SK-N-SH (cell line): Measurements from ENCODE around the gene RBM42. TPM values are rescaled to one million over a fixed set of nuclear protein-coding genes. Genes with fewer than 3 reads are reported as not detected.

Source experiments
- CTCF ChIA-PET: fragments of 300-600, 350-600 bp; formaldehyde crosslinking; extraction: SDS; loops from one replicate; lab custom pipeline; 2021; lab: Yijun Ruan, JAX
- POLR2A ChIA-PET: fragments of 350-600 bp; sonication (Branson Sonifier 250); formaldehyde crosslinking; extraction: SDS; loops from one replicate; lab custom pipeline; 2020; ENCODE audit warnings: antibody characterized with exemption, inconsistent platforms; lab: Yijun Ruan, JAX
- DNase-seq: peaks from one replicate; pipeline ENCODE4 v3.0.0; 2012
- H2AFZ ChIP-seq: fragments of 200-600 bp; sonication (generic); 2 replicates; pipeline ENCODE4 v1.8.1; 2016; ENCODE audit warnings: antibody characterized with exemption, mild to moderate bottlenecking, low read depth
- H3F3A ChIP-seq: fragments of 200-600 bp; sonication (generic); replicated peaks from 2 replicates; pipeline ENCODE3; 2016; ENCODE audit warnings: antibody characterized with exemption, mild to moderate bottlenecking; ENCODE audit not compliant: insufficient read depth
- H3K27ac ChIP-seq, 2 experiments: fragments of 200-500 bp in 1 of 2; fragments of 200-600 bp in 1 of 2; sonication (Bioruptor generic) in 1 of 2; sonication (generic), shearing (Covaris generic) in 1 of 2; 2 replicates each; pipeline versions ENCODE4 v1.5.1 to v1.6.1; 2014 to 2016; ENCODE audit warnings: low read depth in 2 of 2, inconsistent platforms in 1 of 2, low read length in 1 of 2, mild to moderate bottlenecking in 1 of 2, mixed read lengths in 1 of 2
- H3K27me3 ChIP-seq: fragments of 200-600 bp; sonication (generic), shearing (Covaris generic); 2 replicates; pipeline ENCODE4 v1.6.1; 2016; ENCODE audit warnings: mixed run types; ENCODE audit not compliant: insufficient read depth
- H3K36me3 ChIP-seq, 2 experiments: fragments of 200-500 bp in 1 of 2; fragments of 200-600 bp in 1 of 2; sonication (Bioruptor generic) in 1 of 2; sonication (generic) in 1 of 2; replicated peaks in 1 of 2; 2 replicates each; pipeline versions ENCODE3 to v1.5.1; 2014 to 2016; ENCODE audit warnings: low read length in 1 of 2, mild to moderate bottlenecking in 1 of 2; ENCODE audit not compliant: insufficient read depth in 2 of 2, control insufficient read depth in 1 of 2
- H3K4me1 ChIP-seq, 2 experiments: fragments of 200-500 bp in 1 of 2; fragments of 200-600 bp in 1 of 2; sonication (Bioruptor generic) in 1 of 2; sonication (generic), shearing (Covaris generic) in 1 of 2; 2 replicates each; pipeline versions ENCODE4 v1.5.1 to v1.6.1; 2014 to 2016; ENCODE audit warnings: low read depth in 1 of 2, low read length in 1 of 2, mixed run types in 1 of 2; ENCODE audit not compliant: insufficient read depth in 2 of 2, control insufficient read depth in 1 of 2
- H3K4me2 ChIP-seq: fragments of 200-600 bp; sonication (generic), shearing (Covaris generic); 2 replicates; pipeline ENCODE4 v1.6.1; 2017; ENCODE audit warnings: mixed run types
- H3K4me3 ChIP-seq, 2 experiments: fragments of 200-500 bp in 1 of 2; fragments of 200-600 bp in 1 of 2; sonication (Bioruptor generic) in 1 of 2; sonication (generic), shearing (Covaris generic) in 1 of 2; 2 replicates each; pipeline versions ENCODE4 v1.5.1 to v1.8.1; 2014 to 2016; ENCODE audit warnings: low read depth in 2 of 2, inconsistent platforms in 1 of 2, low read length in 1 of 2, mild to moderate bottlenecking in 1 of 2, mixed read lengths in 1 of 2, moderate library complexity in 1 of 2
- H3K79me2 ChIP-seq: fragments of 200-600 bp; sonication (generic); 2 replicates; pipeline ENCODE4 v1.8.1; 2017; ENCODE audit warnings: mild to moderate bottlenecking; ENCODE audit not compliant: insufficient read depth
- H3K9ac ChIP-seq: fragments of 200-600 bp; sonication (generic); 2 replicates; pipeline ENCODE4 v1.6.1; 2017; ENCODE audit warnings: mixed run types
- H3K9me2 ChIP-seq: fragments of 200-600 bp; sonication (generic); 2 replicates; pipeline ENCODE4 v1.6.1; 2017; ENCODE audit warnings: mixed run types
- H3K9me3 ChIP-seq: fragments of 200-600 bp; sonication (generic); 2 replicates; pipeline ENCODE4 v1.6.1; 2017; ENCODE audit warnings: mixed run types, mild to moderate bottlenecking, moderate library complexity
- H4K20me1 ChIP-seq: fragments of 200-600 bp; sonication (generic); 2 replicates; pipeline ENCODE4 v1.6.1; 2017; ENCODE audit warnings: mild to moderate bottlenecking, mixed run types; ENCODE audit not compliant: insufficient read depth
- CHD2 ChIP-seq: fragments of 150-350 bp; IDR thresholded peaks from 2 replicates; pipeline ENCODE4 v1.6.1; 2018; ENCODE audit warnings: low read length; ENCODE audit not compliant: partially characterized antibody
- ELF1 ChIP-seq: IDR thresholded peaks from 2 replicates; pipeline ENCODE4 v1.4.0; 2012
- IRF3 ChIP-seq: fragments of 150-350 bp; IDR thresholded peaks from 2 replicates; pipeline ENCODE4 v1.6.1; 2016; ENCODE audit warnings: mild to moderate bottlenecking, low read depth, low read length
- MXI1 ChIP-seq: IDR thresholded peaks from 2 replicates; pipeline ENCODE4 v1.6.1; 2012; ENCODE audit warnings: mild to moderate bottlenecking, low read depth, low read length, improper control_type of control experiment
- POLR2AphosphoS5 ChIP-seq: IDR thresholded peaks from 2 replicates; pipeline ENCODE4 v1.6.1; 2012; ENCODE audit warnings: low read depth, low read length
- RCOR1 ChIP-seq: fragments of 150-350 bp; IDR thresholded peaks from 2 replicates; pipeline ENCODE4 v1.6.1; 2017; ENCODE audit warnings: antibody characterized with exemption, low read length
- REST ChIP-seq: IDR thresholded peaks from 2 replicates; pipeline ENCODE4 v1.6.1; 2012; ENCODE audit warnings: mild to moderate bottlenecking, low read depth, low read length, moderate library complexity
- RFX5 ChIP-seq: IDR thresholded peaks from 2 replicates; pipeline ENCODE4 v1.6.1; 2012; ENCODE audit warnings: mild to moderate bottlenecking, improper control_type of control experiment, low read length
- SMC3 ChIP-seq: IDR thresholded peaks from 2 replicates; pipeline ENCODE4 v1.6.1; 2012; ENCODE audit warnings: low read depth, low read length, improper control_type of control experiment
- TEAD4 ChIP-seq: IDR thresholded peaks from 2 replicates; pipeline ENCODE4 v1.4.0; 2012; ENCODE audit warnings: mild to moderate bottlenecking, borderline replicate concordance; ENCODE audit not compliant: insufficient read depth
- YY1 ChIP-seq: IDR thresholded peaks from 2 replicates; pipeline ENCODE4 v1.4.0; 2012; ENCODE audit warnings: low read depth, mild to moderate bottlenecking
- ZBTB33 ChIP-seq: IDR thresholded peaks from 2 replicates; pipeline ENCODE4 v1.4.0; 2012; ENCODE audit warnings: low read depth, borderline replicate concordance
- WGBS: methylation state at CpG from one replicate; pipeline ENCODE4 v1.1.6; 2017; ENCODE audit warnings: low lambda C conversion rate; 5-methylcytosine and 5-hydroxymethylcytosine counted together
- polyA plus RNA-seq, 3 experiments: library from polyadenylated mRNA; depleted of rRNA; stranded (reverse); fragments of >200 nt; gene quantifications; 2 replicates each; pipeline ENCODE4 v1.2.3, GENCODE V29; 2012

RBM42 gene
- polyA plus RNA-seq, 1 of the 3 experiments (the other 2 are of a cell fraction) = 69.9 TPM

GRCh38 chr19:35608251-35608650 is 20.6 kb upstream of the RBM42 start (continued):
- TF ChIP-seq ZBTB33 (no peak), SMC3 (no peak), RFX5 (no peak), ELF1 (no peak), IRF3 (no peak), TEAD4 (no peak), MXI1 (no peak), REST (no peak)
- TF ChIP-seq, all 33 proteins: peak for 0

- ChIA-PET CTCF (interaction anchor here (1.1 to 4.1 kb wide), 2 partner anchors 52 to 61 kb away, joined by 4 to 13 read pairs; no protein-coding TSS in a partner anchor), POLR2A (no interaction called here)
- 19% methylated on average over 6 of the region's 6 CpGs for WGBS
Measured at GRCh38 chr19:35609851-35610353, 18.9 kb upstream of the RBM42 start.

More at GRCh38 chr19:35609851-35610353, 18.9 kb upstream of the RBM42 start:
- no peaks in the 10 kb centered on the region for H3F3A ChIP-seq
- DNase-seq = no peak
- TF ChIP-seq YY1 = no peak
- no peak for TF ChIP-seq RCOR1
- TF ChIP-seq ZBTB33 = no peak
- no peak for TF ChIP-seq POLR2AphosphoS5
- TF ChIP-seq MXI1 = no peak
- TF ChIP-seq RFX5 = no peak
- TF ChIP-seq CHD2 = no peak
- no peaks in the 10 kb centered on the region for H3K9me2 ChIP-seq
- H3K4me2 ChIP-seq = no peak overlapping the region
- no peaks in the 10 kb centered on the region for H4K20me1 ChIP-seq
- H3K9ac ChIP-seq = no peak overlapping the region
- H2AFZ ChIP-seq = no peak overlapping the region
- H3K27me3 ChIP-seq = no peaks in the 10 kb centered on the region
- H3K36me3 ChIP-seq = no peaks in the 10 kb centered on the region
- H3K79me2 ChIP-seq = peaks cover 3% of the 10 kb centered on the region; the same call in 1 of the 2 replicates
- H3K9me3 ChIP-seq = 0 out of 2 replicates have a peak, but pooled peaks cover 4% of the 10 kb centered on the region
- H3K4me3 ChIP-seq = no peak overlapping the region
- no peak overlapping the region for H3K27ac ChIP-seq
- peaks cover 0 to 10% of the 10 kb centered on the region in 2 experiments; a peak in 1 of 4 replicates for H3K4me1 ChIP-seq
